ENCODE results near the gene PTRHD1. TPM values are rescaled to one million over a fixed set of nuclear protein-coding genes. Genes with fewer than 3 reads are reported as not detected.
A peak's percentile ranks its signal among the peaks of the same experiment; 100 is the strongest.

Gene PTRHD1
- total and polyA plus RNA-seq, 2 of the 8 experiments (the other 6 are each of a cell fraction or from before 2014, with no cell fraction given): 46.2 to 91.9 TPM

GRCh38 chr2:24825883-24826772 lies 32.9 kb upstream of the PTRHD1 start:
- peaks cover 2 to 22% (median 17%) of the 10 kb centered on the region in 4 experiments; a peak in 6 of 8 replicates for H3K36me3 ChIP-seq (ENCODE audit: control insufficient read depth in 2 of 4, insufficient read depth in 4 of 4, low read length in 3 of 4)
- no peak overlapping the region for H2BK5ac ChIP-seq (ENCODE audit: low read depth, low read length)
- H3K18ac ChIP-seq (ENCODE audit: extremely low read depth, low read length): 0 out of 2 replicates have a peak overlapping the region, but pooled peaks have one; percentile 3
- H3K56ac ChIP-seq (replicated peaks; ENCODE audit: insufficient read length, low read depth, low read length): no peak overlapping the region
- H2AFZ ChIP-seq (ENCODE audit: low read length): no peak overlapping the region
- no peak overlapping the region for H2BK120ac ChIP-seq (replicated peaks; ENCODE audit: low read depth, low read length)
- H2BK15ac ChIP-seq (ENCODE audit: low read length): no peak overlapping the region
- POLR2A ChIA-PET (ENCODE audit: partially characterized antibody): interaction anchor here (0.8 to 3.0 kb wide), 4 partner anchors 10 to 415 kb away, joined by 3 to 13 read pairs (median 5); partner anchors contain the start of genes CENPO and PTRHD1
- no peak overlapping the region for H4K5ac ChIP-seq (ENCODE audit: insufficient read length, low read depth, low read length)
- H3K4ac ChIP-seq (replicated peaks; ENCODE audit: insufficient read length, low read depth, low read length): peak overlapping the region; percentile 55
- peaks cover 3% of the 10 kb centered on the region in 2 experiments for H4K20me1 ChIP-seq (replicated peaks in 1 of 2; ENCODE audit: control insufficient read depth in 1 of 2, insufficient read depth in 2 of 2, low read length in 2 of 2)
- H3K4me1 ChIP-seq (replicated peaks in 1 of 4; ENCODE audit: control insufficient read depth in 3 of 4, insufficient read depth in 4 of 4, low read length in 3 of 4): peaks cover 14 to 27% (median 19%) of the 10 kb centered on the region in 4 experiments
- H4K91ac ChIP-seq (replicated peaks; ENCODE audit: insufficient read length, low read length): no peak overlapping the region
- DNase-seq (ENCODE audit: low read depth in 1 of 2, low spot score in 2 of 2) (peak in 1 of 2 experiments; percentile 43), FAIRE-seq (no peak)
- no peak overlapping the region for H3K14ac ChIP-seq (ENCODE audit: insufficient read length)
- no peak overlapping the region for H2AK5ac ChIP-seq (ENCODE audit: low read depth, low read length)
- H2BK20ac ChIP-seq (ENCODE audit: low read length): no peak overlapping the region
- no peaks in the 10 kb centered on the region for H3K79me1 ChIP-seq (ENCODE audit: low read depth, low read length)
- H3K23ac ChIP-seq (ENCODE audit: insufficient read length): no peak overlapping the region
- WGBS, 2 experiments (ENCODE audit: extremely low coverage in 1 of 2, insufficient coverage in 1 of 2, insufficient read length in 1 of 2, insufficient replicate concordance in 2 of 2, low coverage in 1 of 2, low lambda C conversion rate in 2 of 2, missing lambda C conversion rate in 1 of 2): 93% methylated on average over 14 of the region's 14 CpGs; no CpG with 5 or more reads in 1 of the 2 experiments
- no peak overlapping the region for H3K9ac ChIP-seq (replicated peaks in 1 of 4; ENCODE audit: extremely low read depth in 1 of 4, low read depth in 3 of 4, low read length in 3 of 4)
- peaks cover 3% of the 10 kb centered on the region in 2 experiments; a peak in 1 of 4 replicates for H3K9me3 ChIP-seq (ENCODE audit: insufficient read depth in 2 of 2, low read depth in 1 of 2, low read length in 1 of 2)
- no peaks in the 10 kb centered on the region for H3K79me2 ChIP-seq (ENCODE audit: control insufficient read depth in 1 of 2, insufficient read depth in 2 of 2, low read length in 2 of 2)
- H2BK12ac ChIP-seq (ENCODE audit: low read depth, low read length): no peak overlapping the region
- no peak overlapping the region for H3K4me3 ChIP-seq (ENCODE audit: extremely low read depth in 1 of 4, insufficient read depth in 2 of 4, low read depth in 3 of 4, low read length in 4 of 4)
- H3K4me2 ChIP-seq (ENCODE audit: insufficient read depth in 1 of 2, low read depth in 2 of 2, low read length in 2 of 2): no peak overlapping the region
- no peaks in the 10 kb centered on the region for H3K27me3 ChIP-seq (replicated peaks in 1 of 4; ENCODE audit: control insufficient read depth in 3 of 4, extremely low read depth in 1 of 4, insufficient read depth in 3 of 4, low read length in 3 of 4)
- CTCF ChIA-PET (ENCODE audit: partially characterized antibody): interaction anchor here (0.6 to 3.8 kb wide), 20 partner anchors 10 to 416 kb away, joined by 3 to 34 read pairs (median 5); partner anchors contain the start of genes CENPO and PTRHD1
- no peak overlapping the region for H3K27ac ChIP-seq (ENCODE audit: low read depth, low read length)
- H3K23me2 ChIP-seq (ENCODE audit: low read depth, low read length): peaks cover 3% of the 10 kb centered on the region; the same call in 1 of the 2 replicates
- no peak overlapping the region for H4K8ac ChIP-seq (ENCODE audit: extremely low read depth, insufficient read depth, low read length)
- TF ChIP-seq, protein P1, sequence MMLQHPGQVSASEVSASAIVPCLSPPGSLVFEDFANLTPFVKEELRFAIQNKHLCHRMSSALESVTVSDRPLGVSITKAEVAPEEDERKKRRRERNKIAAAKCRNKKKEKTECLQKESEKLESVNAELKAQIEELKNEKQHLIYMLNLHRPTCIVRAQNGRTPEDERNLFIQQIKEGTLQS (IDR thresholded peaks at IDR 0.05; ENCODE audit: insufficient read depth, low read depth, low read length): no peak
- TF ChIP-seq, protein P2, sequence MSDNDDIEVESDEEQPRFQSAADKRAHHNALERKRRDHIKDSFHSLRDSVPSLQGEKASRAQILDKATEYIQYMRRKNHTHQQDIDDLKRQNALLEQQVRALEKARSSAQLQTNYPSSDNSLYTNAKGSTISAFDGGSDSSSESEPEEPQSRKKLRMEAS (IDR thresholded peaks at IDR 0.05): no peak
- TF ChIP-seq JUND (IDR thresholded peaks at IDR 0.05; ENCODE audit: low read length) (no peak), KDM4A (IDR thresholded peaks at IDR 0.05; ENCODE audit: low read depth, low read length, severe bottlenecking) (no peak), CBX5 (IDR thresholded peaks at IDR 0.05; ENCODE audit: low read depth, low read length) (no peak), RBBP5 (IDR thresholded peaks at IDR 0.05; ENCODE audit: borderline replicate concordance, low read depth, low read length) (no peak), MAFK (IDR thresholded peaks at IDR 0.05; ENCODE audit: low read depth, low read length) (no peak), CTBP2 (IDR thresholded peaks at IDR 0.05; ENCODE audit: borderline replicate concordance, insufficient read depth, insufficient read length, low read length) (no peak)
- TF ChIP-seq, protein P3, sequence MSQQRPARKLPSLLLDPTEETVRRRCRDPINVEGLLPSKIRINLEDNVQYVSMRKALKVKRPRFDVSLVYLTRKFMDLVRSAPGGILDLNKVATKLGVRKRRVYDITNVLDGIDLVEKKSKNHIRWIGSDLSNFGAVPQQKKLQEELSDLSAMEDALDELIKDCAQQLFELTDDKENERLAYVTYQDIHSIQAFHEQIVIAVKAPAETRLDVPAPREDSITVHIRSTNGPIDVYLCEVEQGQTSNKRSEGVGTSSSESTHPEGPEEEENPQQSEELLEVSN (IDR thresholded peaks at IDR 0.05): 0 out of 2 replicates have a peak, but pooled peaks have one; percentile 19
